Caco-2 (cell line): ENCODE measurements around the gene IDH1. TPM values are rescaled to one million over a fixed set of nuclear protein-coding genes. Genes with fewer than 3 reads are reported as not detected.
"Not testable (repeated sequence)": the region's sequence is repeated elsewhere in the genome, so short reads cannot be mapped to it uniquely, and the experiment has no call there.

ENCODE experiments used
- BruUV-seq: library from RNA; stranded (reverse); fragments of 400-500 nt; replicated peaks from 2 replicates; lab custom pipeline; 2021; lab: Mats Ljungman, UMichigan
- CTCF ChIA-PET: fragments of 300-600 bp; sonication (Branson Sonifier 250); formaldehyde crosslinking; loops from one replicate; lab custom pipeline; 2022; ENCODE audit warnings: antibody characterized with exemption; lab: Charles Lee
- POLR2A ChIA-PET: fragments of 300-600 bp; sonication (Branson Sonifier 250); formaldehyde crosslinking; loops from one replicate; lab custom pipeline; 2022; ENCODE audit warnings: antibody characterized with exemption; lab: Charles Lee
- DNase-seq, 2 experiments: peaks; one replicate each; pipeline versions ENCODE4 v3.0.0 to v3.0.0-alpha.2; 2020 to 2022
- H3K27me3 ChIP-seq: replicated peaks from 2 replicates; pipeline ENCODE4 v1.6.0; 2011; ENCODE audit warnings: low read length; ENCODE audit not compliant: control insufficient read depth, insufficient read depth
- H3K36me3 ChIP-seq: 2 replicates; pipeline ENCODE4 v1.5.1; 2011; ENCODE audit warnings: low read length; ENCODE audit not compliant: control insufficient read depth, insufficient read depth
- H3K4me1 ChIP-seq: fragments of 250-450 bp; sonication (Bioruptor Pico); 2 replicates; pipeline ENCODE4 v1.5.1; 2020; ENCODE audit warnings: mild to moderate bottlenecking
- H3K4me3 ChIP-seq: 2 replicates; pipeline ENCODE4 v1.5.1; 2011; ENCODE audit warnings: low read depth, mild to moderate bottlenecking, control low read depth, low read length
- H3K9me3 ChIP-seq: fragments of 250-450 bp; sonication (Bioruptor Pico); 2 replicates; pipeline ENCODE4 v1.5.1; 2020; ENCODE audit warnings: mild to moderate bottlenecking, moderate library complexity
- H3K27ac Mint-ChIP-seq: one replicate; pipeline ENCODE4 v1.8.0; 2022; ENCODE audit warnings: mixed read lengths; ENCODE audit not compliant: unreplicated experiment
- H3K27me3 Mint-ChIP-seq: one replicate; pipeline ENCODE4 v1.8.0; 2022; ENCODE audit warnings: mixed read lengths; ENCODE audit not compliant: insufficient read depth, unreplicated experiment
- H3K36me3 Mint-ChIP-seq: one replicate; pipeline ENCODE4 v1.8.0; 2022; ENCODE audit warnings: mild to moderate bottlenecking, mixed read lengths; ENCODE audit not compliant: insufficient read depth, unreplicated experiment
- H3K4me1 Mint-ChIP-seq: one replicate; pipeline ENCODE4 v1.8.0; 2022; ENCODE audit warnings: low read depth, mixed read lengths; ENCODE audit not compliant: unreplicated experiment
- H3K4me3 Mint-ChIP-seq: one replicate; pipeline ENCODE4 v1.8.0; 2022; ENCODE audit warnings: mild to moderate bottlenecking, moderate library complexity, mixed read lengths; ENCODE audit not compliant: unreplicated experiment
- H3K9me3 Mint-ChIP-seq: one replicate; pipeline ENCODE4 v1.8.0; 2022; ENCODE audit warnings: mixed read lengths; ENCODE audit not compliant: unreplicated experiment
- CTCF ChIP-seq, 2 experiments: fragments of 200-600 bp in 1 of 2; IDR thresholded peaks; 1 replicate in 1 of 2; 2 replicates in 1 of 2; pipeline versions ENCODE4 v1.5.1 to v1.8.0; 2011 to 2022; ENCODE audit warnings: antibody characterized with exemption in 1 of 2, control low read depth in 1 of 2, inconsistent platforms in 1 of 2, low read depth in 1 of 2, low read length in 1 of 2, mild to moderate bottlenecking in 1 of 2, moderate library complexity in 1 of 2; ENCODE audit not compliant: insufficient read depth in 1 of 2, severe bottlenecking in 1 of 2, unreplicated experiment in 1 of 2
- intact Hi-C: fragments of 100-400 bp; cut with micrococcal nuclease; formaldehyde crosslinking; loops from one replicate; pipeline ENCODE4 v1.10.0; 2022; ENCODE audit not compliant: unreplicated experiment
- total RNA-seq: library from RNA; stranded (reverse); gene quantifications from 2 replicates; pipeline ENCODE4 v1.2.3, GENCODE V29; 2022

The IDH1 gene
- total RNA-seq, 1 experiment from 2014 or later: 293 TPM

GRCh38 chr2:208222351-208222750 is 32.5 kb downstream of the IDH1 start:
- intact Hi-C loops: no loop called here
- H3K9me3 ChIP-seq: peaks cover 3% of the 10 kb centered on the region; the same call in 1 of the 2 replicates
- DNase-seq: no peak
- ChIA-PET POLR2A (no interaction called here), CTCF (no interaction called here)
- H3K27me3 ChIP-seq: no peaks in the 10 kb centered on the region
- no peak for TF ChIP-seq CTCF (IDR thresholded peaks at IDR 0.05; ENCODE audit: insufficient read depth in 1 of 2, low read depth in 1 of 2, low read length in 1 of 2, severe bottlenecking in 1 of 2, unreplicated experiment in 1 of 2)
- no peak overlapping the region for H3K4me3 ChIP-seq
- Mint-ChIP-seq H3K9me3 (peaks cover 12% of the 10 kb centered on the region), H3K36me3 (no peaks in the 10 kb centered on the region), H3K4me3 (no peak overlapping the region), H3K4me1 (no peaks in the 10 kb centered on the region), H3K27me3 (no peaks in the 10 kb centered on the region), H3K27ac (no peak overlapping the region)
- H3K36me3 ChIP-seq: no peaks in the 10 kb centered on the region
- BruUV-seq: no TSS peak
- H3K4me1 ChIP-seq: no peaks in the 10 kb centered on the region

GRCh38 chr2:208221873-208222272 is 33.0 kb downstream of the IDH1 start:
- H3K27me3 ChIP-seq, CTCF ChIA-PET, H3K27me3 Mint-ChIP-seq, H3K36me3 ChIP-seq, H3K36me3 Mint-ChIP-seq, H3K4me3 Mint-ChIP-seq, DNase-seq, H3K4me1 Mint-ChIP-seq, H3K27ac Mint-ChIP-seq, POLR2A ChIA-PET, BruUV-seq, H3K4me3 ChIP-seq, intact Hi-C loops, H3K4me1 ChIP-seq, H3K9me3 ChIP-seq: not testable (repeated sequence)
- peaks cover 12% of the 10 kb centered on the region for H3K9me3 Mint-ChIP-seq

- Mint-ChIP-seq H3K4me3 (no peak overlapping the region), H3K36me3 (no peaks in the 10 kb centered on the region), H3K9me3 (no peaks in the 10 kb centered on the region), H3K4me1 (no peaks in the 10 kb centered on the region), H3K27me3 (no peaks in the 10 kb centered on the region), H3K27ac (no peak overlapping the region)
- POLR2A ChIA-PET: interaction anchor here (0.6 kb wide), 1 partner anchor 40 kb away, joined by 5 read pairs; no protein-coding TSS in a partner anchor
- no peak for DNase-seq
- no peaks in the 10 kb centered on the region for H3K27me3 ChIP-seq
- TF ChIP-seq CTCF (IDR thresholded peaks at IDR 0.05; ENCODE audit: insufficient read depth in 1 of 2, low read depth in 1 of 2, low read length in 1 of 2, severe bottlenecking in 1 of 2, unreplicated experiment in 1 of 2): no peak
- CTCF ChIA-PET: no interaction called here
- H3K9me3 ChIP-seq: no peaks in the 10 kb centered on the region
- intact Hi-C loops: no loop called here
- no peaks in the 10 kb centered on the region for H3K36me3 ChIP-seq
- BruUV-seq: no TSS peak
- H3K4me3 ChIP-seq: no peak overlapping the region
- no peaks in the 10 kb centered on the region for H3K4me1 ChIP-seq
Observed at GRCh38 chr2:208210688-208211451, 44.0 kb downstream of the IDH1 start.
